GM21737 (cell line): ENCODE results near the gene RPL7A.
"Not testable (repeated sequence)": the region's sequence is repeated elsewhere in the genome, so short reads cannot be mapped to it uniquely, and the experiment has no call there.

Experiments
- ATAC-seq: cut with Tn5 transposase; IDR thresholded peaks from one replicate; pipeline ENCODE4 v1.9.1; 2021; ENCODE audit warnings: mild to moderate bottlenecking, moderate library complexity; ENCODE audit not compliant: unreplicated experiment

RPL7A gene

GRCh38 chr9:133386338-133386737 is 38.3 kb downstream of the RPL7A start:
- ATAC-seq, result no peak

GRCh38 chr9:133387680-133388079 is 39.7 kb downstream of the RPL7A start:
- ATAC-seq, result no peak

- no peak for ATAC-seq
Observed at GRCh38 chr9:133389025-133389557, 41.1 kb downstream of the RPL7A start.

GRCh38 chr9:133389562-133389961 is 41.5 kb downstream of the RPL7A start:
- ATAC-seq, result no peak

GRCh38 chr9:133390713-133391112 is 42.7 kb downstream of the RPL7A start:
- ATAC-seq, result no peak

- ATAC-seq, result not testable (repeated sequence)
Observed at GRCh38 chr9:133391449-133391848, 43.4 kb downstream of the RPL7A start.

GRCh38 chr9:133392308-133392707 is 44.3 kb downstream of the RPL7A start:
- not testable (repeated sequence) for ATAC-seq

- ATAC-seq, result no peak
Observed at GRCh38 chr9:133393399-133393798, 45.4 kb downstream of the RPL7A start.

GRCh38 chr9:133394687-133395271 is 46.8 kb downstream of the RPL7A start:
- no peak for ATAC-seq

GRCh38 chr9:133396952-133397351 is 48.9 kb downstream of the RPL7A start:
- ATAC-seq, result no peak

- ATAC-seq, result no peak
Observed at GRCh38 chr9:133397370-133397769, 49.4 kb downstream of the RPL7A start.

GRCh38 chr9:133397895-133398294 is 49.9 kb downstream of the RPL7A start:
- ATAC-seq, result no peak

- no peak for ATAC-seq
Observed at GRCh38 chr9:133400292-133400691, 52.3 kb downstream of the RPL7A start.
